ENCODE measurements around the gene DLG5. TPM values are rescaled to one million over a fixed set of nuclear protein-coding genes. Genes with fewer than 3 reads are reported as not detected.

Gene DLG5
- total RNA-seq, 1 experiment from 2014 or later = 0.19 TPM

- Histone ChIP-seq H4K20me1 (ENCODE audit: insufficient read depth, low read depth, low read length) (no peaks in the 10 kb centered on the region), H3K4me2 (ENCODE audit: low read depth, low read length, poor library complexity, severe bottlenecking) (no peak overlapping the region)
Observed at GRCh38 chr10:77811831-77812430, 114.6 kb downstream of the DLG5 start.

GRCh38 chr10:77810446-77811335 is 115.9 kb downstream of the DLG5 start:
- H3K9me2 ChIP-seq (replicated peaks; ENCODE audit: insufficient read depth, low read length) = no peaks in the 10 kb centered on the region
- no peaks in the 10 kb centered on the region for H3K9me3 ChIP-seq (ENCODE audit: low read length)
- H3K4me3 ChIP-seq (ENCODE audit: low read length) = no peak overlapping the region
- H2AFZ ChIP-seq (ENCODE audit: low read length) = no peak overlapping the region
- H3K9ac ChIP-seq (ENCODE audit: low read length) = no peak overlapping the region
- no peaks in the 10 kb centered on the region for H4K20me1 ChIP-seq (ENCODE audit: insufficient read depth, low read depth, low read length)
- no peaks in the 10 kb centered on the region for H3K27me3 ChIP-seq (ENCODE audit: low read length)
- no peak for DNase-seq
- H3K36me3 ChIP-seq (ENCODE audit: insufficient read depth, low read length) = no peaks in the 10 kb centered on the region
- H3K4me2 ChIP-seq (ENCODE audit: low read depth, low read length, poor library complexity, severe bottlenecking) = no peak overlapping the region
- H3K4me1 ChIP-seq (ENCODE audit: low read length) = no peaks in the 10 kb centered on the region
- H3K27ac ChIP-seq (ENCODE audit: low read length) = no peak overlapping the region
- no peaks in the 10 kb centered on the region for H3K79me2 ChIP-seq (ENCODE audit: low read length)

More at GRCh38 chr10:77811831-77812430, 114.6 kb downstream of the DLG5 start:
- H3K79me2 ChIP-seq (ENCODE audit: low read length) = no peaks in the 10 kb centered on the region
- H3K27ac ChIP-seq (ENCODE audit: low read length) = no peak overlapping the region
- H3K9me2 ChIP-seq (replicated peaks; ENCODE audit: insufficient read depth, low read length) = no peaks in the 10 kb centered on the region
- no peaks in the 10 kb centered on the region for H3K9me3 ChIP-seq (ENCODE audit: low read length)
- H3K9ac ChIP-seq (ENCODE audit: low read length) = no peak overlapping the region
- H3K4me1 ChIP-seq (ENCODE audit: low read length) = no peaks in the 10 kb centered on the region
- no peak overlapping the region for H3K4me3 ChIP-seq (ENCODE audit: low read length)
- no peaks in the 10 kb centered on the region for H3K27me3 ChIP-seq (ENCODE audit: low read length)
- H3K36me3 ChIP-seq (ENCODE audit: insufficient read depth, low read length) = no peaks in the 10 kb centered on the region
- H2AFZ ChIP-seq (ENCODE audit: low read length) = no peak overlapping the region
- DNase-seq = no peak

- H3K4me1 ChIP-seq (ENCODE audit: low read length) = no peaks in the 10 kb centered on the region
- H3K9me3 ChIP-seq (ENCODE audit: low read length) = no peaks in the 10 kb centered on the region
- H3K36me3 ChIP-seq (ENCODE audit: insufficient read depth, low read length) = no peaks in the 10 kb centered on the region
- H3K9ac ChIP-seq (ENCODE audit: low read length) = no peak overlapping the region
- no peak overlapping the region for H3K4me2 ChIP-seq (ENCODE audit: low read depth, low read length, poor library complexity, severe bottlenecking)
- H2AFZ ChIP-seq (ENCODE audit: low read length) = no peak overlapping the region
- H3K4me3 ChIP-seq (ENCODE audit: low read length) = no peak overlapping the region
- no peaks in the 10 kb centered on the region for H3K9me2 ChIP-seq (replicated peaks; ENCODE audit: insufficient read depth, low read length)
- no peak overlapping the region for H3K27ac ChIP-seq (ENCODE audit: low read length)
- no peaks in the 10 kb centered on the region for H3K79me2 ChIP-seq (ENCODE audit: low read length)
- DNase-seq = no peak
- H3K27me3 ChIP-seq (ENCODE audit: low read length) = no peaks in the 10 kb centered on the region
- H4K20me1 ChIP-seq (ENCODE audit: insufficient read depth, low read depth, low read length) = no peaks in the 10 kb centered on the region
Observed at GRCh38 chr10:77809336-77809735, 117.2 kb downstream of the DLG5 start.

- no peaks in the 10 kb centered on the region for H4K20me1 ChIP-seq (ENCODE audit: insufficient read depth, low read depth, low read length)
- H3K9ac ChIP-seq (ENCODE audit: low read length) = no peak overlapping the region
- no peaks in the 10 kb centered on the region for H3K36me3 ChIP-seq (ENCODE audit: insufficient read depth, low read length)
- no peaks in the 10 kb centered on the region for H3K9me2 ChIP-seq (replicated peaks; ENCODE audit: insufficient read depth, low read length)
- H3K4me3 ChIP-seq (ENCODE audit: low read length) = no peak overlapping the region
- no peaks in the 10 kb centered on the region for H3K27me3 ChIP-seq (ENCODE audit: low read length)
- H3K79me2 ChIP-seq (ENCODE audit: low read length) = no peaks in the 10 kb centered on the region
- no peak overlapping the region for H2AFZ ChIP-seq (ENCODE audit: low read length)
- H3K4me2 ChIP-seq (ENCODE audit: low read depth, low read length, poor library complexity, severe bottlenecking) = no peak overlapping the region
- no peak overlapping the region for H3K27ac ChIP-seq (ENCODE audit: low read length)
- no peak for DNase-seq
- no peaks in the 10 kb centered on the region for H3K9me3 ChIP-seq (ENCODE audit: low read length)
- no peaks in the 10 kb centered on the region for H3K4me1 ChIP-seq (ENCODE audit: low read length)
Observed at GRCh38 chr10:77807706-77808105, 118.8 kb downstream of the DLG5 start.

- Histone ChIP-seq H3K79me2 (ENCODE audit: low read length) (no peaks in the 10 kb centered on the region), H2AFZ (ENCODE audit: low read length) (no peak overlapping the region), H3K4me3 (ENCODE audit: low read length) (no peak overlapping the region), H3K9ac (ENCODE audit: low read length) (no peak overlapping the region), H3K36me3 (ENCODE audit: insufficient read depth, low read length) (no peaks in the 10 kb centered on the region), H4K20me1 (ENCODE audit: insufficient read depth, low read depth, low read length) (no peaks in the 10 kb centered on the region), H3K4me1 (ENCODE audit: low read length) (no peaks in the 10 kb centered on the region), H3K27me3 (ENCODE audit: low read length) (no peaks in the 10 kb centered on the region), H3K27ac (ENCODE audit: low read length) (no peak overlapping the region), H3K9me2 (replicated peaks; ENCODE audit: insufficient read depth, low read length) (no peaks in the 10 kb centered on the region), H3K9me3 (ENCODE audit: low read length) (no peaks in the 10 kb centered on the region), H3K4me2 (ENCODE audit: low read depth, low read length, poor library complexity, severe bottlenecking) (no peak overlapping the region)
- DNase-seq = no peak
Observed at GRCh38 chr10:77806511-77807157, 119.9 kb downstream of the DLG5 start.

GRCh38 chr10:77805676-77806075 is 120.9 kb downstream of the DLG5 start:
- Histone ChIP-seq H3K4me2 (ENCODE audit: low read depth, low read length, poor library complexity, severe bottlenecking) (no peak overlapping the region), H3K79me2 (ENCODE audit: low read length) (no peaks in the 10 kb centered on the region), H3K27me3 (ENCODE audit: low read length) (no peaks in the 10 kb centered on the region), H3K4me1 (ENCODE audit: low read length) (no peaks in the 10 kb centered on the region), H3K36me3 (ENCODE audit: insufficient read depth, low read length) (no peaks in the 10 kb centered on the region), H2AFZ (ENCODE audit: low read length) (no peak overlapping the region), H3K9me2 (replicated peaks; ENCODE audit: insufficient read depth, low read length) (no peaks in the 10 kb centered on the region), H3K9ac (ENCODE audit: low read length) (no peak overlapping the region), H4K20me1 (ENCODE audit: insufficient read depth, low read depth, low read length) (no peaks in the 10 kb centered on the region), H3K27ac (ENCODE audit: low read length) (no peak overlapping the region), H3K4me3 (ENCODE audit: low read length) (no peak overlapping the region), H3K9me3 (ENCODE audit: low read length) (no peaks in the 10 kb centered on the region)
- no peak for DNase-seq

GRCh38 chr10:77804371-77804770 is 122.2 kb downstream of the DLG5 start:
- no peak overlapping the region for H3K9ac ChIP-seq (ENCODE audit: low read length)
- H4K20me1 ChIP-seq (ENCODE audit: insufficient read depth, low read depth, low read length) = no peaks in the 10 kb centered on the region
- H3K4me3 ChIP-seq (ENCODE audit: low read length) = no peak overlapping the region
- no peak for DNase-seq
- no peaks in the 10 kb centered on the region for H3K9me2 ChIP-seq (replicated peaks; ENCODE audit: insufficient read depth, low read length)
- H3K36me3 ChIP-seq (ENCODE audit: insufficient read depth, low read length) = no peaks in the 10 kb centered on the region
- no peaks in the 10 kb centered on the region for H3K9me3 ChIP-seq (ENCODE audit: low read length)
- no peak overlapping the region for H3K27ac ChIP-seq (ENCODE audit: low read length)
- no peaks in the 10 kb centered on the region for H3K4me1 ChIP-seq (ENCODE audit: low read length)
- no peak overlapping the region for H2AFZ ChIP-seq (ENCODE audit: low read length)
- H3K27me3 ChIP-seq (ENCODE audit: low read length) = no peaks in the 10 kb centered on the region
- H3K4me2 ChIP-seq (ENCODE audit: low read depth, low read length, poor library complexity, severe bottlenecking) = no peak overlapping the region
- no peaks in the 10 kb centered on the region for H3K79me2 ChIP-seq (ENCODE audit: low read length)

- Histone ChIP-seq H2AFZ (ENCODE audit: low read length) (no peak overlapping the region), H3K9me3 (ENCODE audit: low read length) (no peaks in the 10 kb centered on the region), H4K20me1 (ENCODE audit: insufficient read depth, low read depth, low read length) (no peaks in the 10 kb centered on the region), H3K36me3 (ENCODE audit: insufficient read depth, low read length) (no peaks in the 10 kb centered on the region), H3K4me3 (ENCODE audit: low read length) (no peak overlapping the region), H3K4me2 (ENCODE audit: low read depth, low read length, poor library complexity, severe bottlenecking) (no peak overlapping the region), H3K27ac (ENCODE audit: low read length) (no peak overlapping the region), H3K9me2 (replicated peaks; ENCODE audit: insufficient read depth, low read length) (no peaks in the 10 kb centered on the region), H3K79me2 (ENCODE audit: low read length) (no peaks in the 10 kb centered on the region), H3K27me3 (ENCODE audit: low read length) (no peaks in the 10 kb centered on the region), H3K9ac (ENCODE audit: low read length) (no peak overlapping the region), H3K4me1 (ENCODE audit: low read length) (no peaks in the 10 kb centered on the region)
- no peak for DNase-seq
Observed at GRCh38 chr10:77801474-77802161, 124.9 kb downstream of the DLG5 start.
